Ureter (tissue), 1 donor: ENCODE data around the gene SEMG1. TPM values are rescaled to one million over a fixed set of nuclear protein-coding genes. Genes with fewer than 3 reads are reported as not detected.

ENCODE experiments used
- DNase-seq: peaks from one replicate; pipeline ENCODE4 v3.0.0-alpha.2; 2020; ENCODE audit warnings: low spot score
- total RNA-seq: library from RNA; stranded (reverse); gene quantifications from one replicate; pipeline ENCODE4 v1.2.4, GENCODE V29; 2023
- donor health status: DM: yes; HTN: yes; CAD: no.

The SEMG1 gene
- not detected for total RNA-seq

GRCh38 chr20:45206725-45207124 is at the start of gene SEMG1:
Gene SEMG1, plus strand, starts transcription at chr20:45207033. Its CDS starts 21 bp downstream, at chr20:45207054.
- DNase-seq = no peak

- DNase-seq = no peak
Observed at GRCh38 chr20:45157962-45158361, 48.9 kb upstream of the SEMG1 start.

GRCh38 chr20:45163083-45163803 is 43.6 kb upstream of the SEMG1 start:
- no peak for DNase-seq

GRCh38 chr20:45164906-45165305 is 41.9 kb upstream of the SEMG1 start:
- no peak for DNase-seq

GRCh38 chr20:45173522-45173921 is 33.3 kb upstream of the SEMG1 start:
- DNase-seq = no peak

GRCh38 chr20:45174434-45175364 is 32.1 kb upstream of the SEMG1 start, which contains the start of gene PI3:
Gene PI3, plus strand, starts transcription at chr20:45174902. Its CDS starts 21 bp downstream, at chr20:45174923.
- DNase-seq = no peak

GRCh38 chr20:45176526-45177267 is 30.1 kb upstream of the SEMG1 start:
- no peak for DNase-seq

GRCh38 chr20:45179166-45179565 is 27.7 kb upstream of the SEMG1 start:
- no peak for DNase-seq

- DNase-seq = no peak
Observed at GRCh38 chr20:45181639-45182038, 25.2 kb upstream of the SEMG1 start.

- DNase-seq = no peak
Observed at GRCh38 chr20:45183084-45183483, 23.7 kb upstream of the SEMG1 start.

GRCh38 chr20:45187693-45188092 is 19.1 kb upstream of the SEMG1 start:
- DNase-seq = no peak

GRCh38 chr20:45189067-45189609 is 17.7 kb upstream of the SEMG1 start:
- no peak for DNase-seq

- no peak for DNase-seq
Observed at GRCh38 chr20:45189861-45190260, 17.0 kb upstream of the SEMG1 start.

GRCh38 chr20:45191926-45192325 is 14.9 kb upstream of the SEMG1 start:
- DNase-seq = no peak

- DNase-seq = no peak
Observed at GRCh38 chr20:45193331-45193730, 13.5 kb upstream of the SEMG1 start.

- DNase-seq = no peak
Observed at GRCh38 chr20:45209924-45210323, 3.1 kb downstream of the SEMG1 start.

GRCh38 chr20:45211569-45212474 is 5.0 kb downstream of the SEMG1 start:
- no peak for DNase-seq

GRCh38 chr20:45212836-45213235 is 6.0 kb downstream of the SEMG1 start:
- no peak for DNase-seq

- DNase-seq = no peak
Observed at GRCh38 chr20:45218124-45218523, 11.3 kb downstream of the SEMG1 start.

- no peak for DNase-seq
Observed at GRCh38 chr20:45218636-45219035, 11.8 kb downstream of the SEMG1 start.

GRCh38 chr20:45221076-45221475 is 14.2 kb downstream of the SEMG1 start, which contains the start of gene SEMG2:
Gene SEMG2, plus strand, starts transcription at chr20:45221373. Its CDS starts 17 bp downstream, at chr20:45221390.
- DNase-seq = no peak
